Naive thymus-derived CD4-positive, alpha-beta T cell (primary cell): ENCODE data around the gene EPS8. TPM values are rescaled to one million over a fixed set of nuclear protein-coding genes. Genes with fewer than 3 reads are reported as not detected.

Experiments used
- ATAC-seq: fragments of 150-1000 bp; cut with Tn5 transposase; 2 replicates; pipeline ENCODE4 v1.10.0; 2021; ENCODE audit warnings: mild to moderate bottlenecking, moderate library complexity
- CTCF ChIA-PET: fragments of 350-600 bp; sonication (Branson Sonifier 250); formaldehyde crosslinking; loops from one replicate; lab custom pipeline; 2021; ENCODE audit warnings: antibody characterized with exemption; lab: Charles Lee
- POLR2A ChIA-PET: fragments of 350-600 bp; sonication (Branson Sonifier 250); formaldehyde crosslinking; loops from one replicate; lab custom pipeline; 2021; ENCODE audit warnings: antibody characterized with exemption, inconsistent platforms; lab: Charles Lee
- DNase-seq, 9 donors: peaks; one replicate each; pipeline versions ENCODE4 v3.0.0 to v3.0.0-alpha.2; 2020 to 2022; ENCODE audit warnings: mixed read lengths in 1 of 9
- H3K27ac ChIP-seq: one replicate; pipeline ENCODE4 v1.7.0; 2013; ENCODE audit warnings: mild to moderate bottlenecking, low read depth, low read length, moderate library complexity
- H3K27me3 ChIP-seq, 2 donors: one replicate each; pipeline ENCODE4 v1.7.0; 2013; ENCODE audit warnings: low read length in 2 of 2, mild to moderate bottlenecking in 2 of 2, moderate library complexity in 2 of 2; ENCODE audit not compliant: control insufficient read depth in 2 of 2, insufficient read depth in 2 of 2
- H3K36me3 ChIP-seq, 3 experiments: 1 replicate in 2 of 3; 2 replicates in 1 of 3; pipeline ENCODE4 v1.7.0; 2013; ENCODE audit warnings: low read length in 3 of 3, mild to moderate bottlenecking in 3 of 3, moderate library complexity in 1 of 3; ENCODE audit not compliant: insufficient read depth in 3 of 3, control insufficient read depth in 2 of 3
- H3K4me1 ChIP-seq, 2 donors: one replicate each; pipeline ENCODE4 v1.7.0; 2013; ENCODE audit warnings: low read length in 2 of 2, mild to moderate bottlenecking in 2 of 2, moderate library complexity in 1 of 2; ENCODE audit not compliant: control insufficient read depth in 2 of 2, insufficient read depth in 2 of 2
- H3K4me3 ChIP-seq: 2 replicates; pipeline ENCODE4 v1.7.0; 2013; ENCODE audit warnings: mild to moderate bottlenecking, low read length
- H3K9me3 ChIP-seq, 3 experiments: 1 replicate in 2 of 3; 2 replicates in 1 of 3; pipeline ENCODE4 v1.7.0; 2013; ENCODE audit warnings: low read length in 3 of 3; ENCODE audit not compliant: control insufficient read depth in 2 of 3
- H3K27ac Mint-ChIP-seq, 9 donors: one replicate each; pipeline ENCODE4 v1.8.0; 2020 to 2022; ENCODE audit warnings: mixed read lengths in 9 of 9, mild to moderate bottlenecking in 8 of 9, moderate library complexity in 5 of 9, inconsistent platforms in 2 of 9
- H3K27me3 Mint-ChIP-seq, 5 donors: one replicate each; pipeline ENCODE4 v1.8.0; 2021 to 2022; ENCODE audit warnings: mixed read lengths in 5 of 5, mild to moderate bottlenecking in 1 of 5
- H3K36me3 Mint-ChIP-seq, 5 donors: one replicate each; pipeline ENCODE4 v1.8.0; 2020 to 2022; ENCODE audit warnings: mixed read lengths in 5 of 5, mild to moderate bottlenecking in 3 of 5, inconsistent platforms in 1 of 5
- H3K4me1 Mint-ChIP-seq, 7 donors: one replicate each; pipeline ENCODE4 v1.8.0; 2020 to 2022; ENCODE audit warnings: mixed read lengths in 7 of 7, mild to moderate bottlenecking in 3 of 7, inconsistent platforms in 1 of 7
- H3K4me3 Mint-ChIP-seq, 10 donors: one replicate each; pipeline ENCODE4 v1.8.0; 2020 to 2022; ENCODE audit warnings: mild to moderate bottlenecking in 10 of 10, mixed read lengths in 10 of 10, moderate library complexity in 6 of 10, inconsistent platforms in 2 of 10
- H3K9me3 Mint-ChIP-seq, 11 donors: one replicate each; pipeline ENCODE4 v1.8.0; 2020 to 2022; ENCODE audit warnings: mixed read lengths in 11 of 11, mild to moderate bottlenecking in 4 of 11, inconsistent platforms in 1 of 11, moderate library complexity in 1 of 11
- intact Hi-C, 2 donors: fragments of 100-400 bp; cut with micrococcal nuclease; formaldehyde crosslinking; loops; one replicate each; pipeline ENCODE4 v1.15.1; 2023
- polyA plus RNA-seq, 2 donors: library from polyadenylated mRNA; unstranded; fragments of 300-500 nt; fragmentation: Illumina TruSeq; gene quantifications; one replicate each; pipeline ENCODE4 v1.2.3, GENCODE V29; 2021
- total RNA-seq, 6 experiments: library from RNA in 5 of 6; stranded (reverse) in 5 of 6; gene quantifications; 1 replicate in 5 of 6; 2 replicates in 1 of 6; pipeline ENCODE4 v1.2.3 and lab custom pipeline; 2021 to 2026

The EPS8 gene
- total and polyA plus RNA-seq, 7 experiments from 2014 or later = 1.9 to 3.1 (median 2.5) TPM

- Histone ChIP-seq H3K27ac (no peak overlapping the region), H3K4me1 (no peaks in the 10 kb centered on the region), H3K4me3 (no peak overlapping the region), H3K9me3 (no peaks in the 10 kb centered on the region), H3K27me3 (no peaks in the 10 kb centered on the region), H3K36me3 (no peaks in the 10 kb centered on the region)
- H3K27me3 Mint-ChIP-seq = peaks cover 0 to 25% (median 17%) of the 10 kb centered on the region in 5 donors
- intact Hi-C loops = no loop called here
- DNase-seq (no peak), ATAC-seq (no peak)
- ChIA-PET POLR2A (no interaction called here), CTCF (no interaction called here)
- no peak overlapping the region for H3K4me3 Mint-ChIP-seq
- no peaks in the 10 kb centered on the region for H3K4me1 Mint-ChIP-seq
- H3K36me3 Mint-ChIP-seq = no peaks in the 10 kb centered on the region
- peaks cover 0 to 1% (median 0%) of the 10 kb centered on the region in 11 donors for H3K9me3 Mint-ChIP-seq
- no peak overlapping the region for H3K27ac Mint-ChIP-seq
These were observed 11.1 kb upstream of the EPS8 start for GRCh38 chr12:15800278-15800677.

GRCh38 chr12:15797818-15798217 is 8.6 kb upstream of the EPS8 start:
- no peaks in the 10 kb centered on the region for H3K9me3 ChIP-seq
- intact Hi-C loops = no loop called here
- Mint-ChIP-seq H3K9me3 (peaks cover 0 to 4% (median 0%) of the 10 kb centered on the region in 11 donors), H3K4me3 (no peak overlapping the region), H3K4me1 (no peaks in the 10 kb centered on the region), H3K36me3 (no peaks in the 10 kb centered on the region), H3K27ac (no peak overlapping the region), H3K27me3 (peaks cover 0 to 39% (median 30%) of the 10 kb centered on the region in 5 donors)
- ChIA-PET CTCF (interaction anchor here (1.6 kb wide), 1 partner anchor 9 kb away, joined by 5 read pairs; the partner anchor contains the start of gene EPS8), POLR2A (no interaction called here)
- no peaks in the 10 kb centered on the region for H3K4me1 ChIP-seq
- ATAC-seq (no peak), DNase-seq (no peak)
- no peak overlapping the region for H3K4me3 ChIP-seq
- no peaks in the 10 kb centered on the region for H3K36me3 ChIP-seq
- no peak overlapping the region for H3K27ac ChIP-seq
- H3K27me3 ChIP-seq = peaks cover 0 to 5% of the 10 kb centered on the region in 2 donors

- no peaks in the 10 kb centered on the region for H3K4me1 ChIP-seq
- H3K9me3 ChIP-seq = no peaks in the 10 kb centered on the region
- DNase-seq (no peak), ATAC-seq (no peak)
- Mint-ChIP-seq H3K4me1 (no peaks in the 10 kb centered on the region), H3K27ac (no peak overlapping the region), H3K36me3 (no peaks in the 10 kb centered on the region), H3K4me3 (no peak overlapping the region), H3K27me3 (peaks cover 0 to 51% (median 28%) of the 10 kb centered on the region in 5 donors), H3K9me3 (peaks cover 0 to 4% (median 0%) of the 10 kb centered on the region in 11 donors)
- no peaks in the 10 kb centered on the region for H3K36me3 ChIP-seq
- no peak overlapping the region for H3K4me3 ChIP-seq
- H3K27ac ChIP-seq = no peak overlapping the region
- ChIA-PET POLR2A (interaction anchor here (0.7 kb wide), 1 partner anchor 919 kb away, joined by 5 read pairs; no protein-coding TSS in a partner anchor), CTCF (interaction anchor here (0.9 kb wide), 1 partner anchor 208 kb away, joined by 4 read pairs; no protein-coding TSS in a partner anchor)
- peaks cover 0 to 5% of the 10 kb centered on the region in 2 donors for H3K27me3 ChIP-seq
- intact Hi-C loops = no loop called here
These were observed 7.4 kb upstream of the EPS8 start for GRCh38 chr12:15796493-15797141.

- Mint-ChIP-seq H3K27ac (no peak overlapping the region), H3K36me3 (no peaks in the 10 kb centered on the region), H3K4me1 (peaks cover 4 to 6% (median 4%) of the 10 kb centered on the region in 7 donors), H3K27me3 (peaks cover 0 to 67% (median 30%) of the 10 kb centered on the region in 5 donors), H3K9me3 (peaks cover 0 to 4% (median 0%) of the 10 kb centered on the region in 11 donors), H3K4me3 (no peak overlapping the region)
- ChIA-PET CTCF (no interaction called here), POLR2A (no interaction called here)
- intact Hi-C loops = no loop called here
- no peak overlapping the region for H3K27ac ChIP-seq
- no peaks in the 10 kb centered on the region for H3K9me3 ChIP-seq
- DNase-seq = no peak
- H3K36me3 ChIP-seq = no peaks in the 10 kb centered on the region
- ATAC-seq = no peak
- no peaks in the 10 kb centered on the region for H3K4me1 ChIP-seq
- no peak overlapping the region for H3K4me3 ChIP-seq
- peaks cover 0 to 5% of the 10 kb centered on the region in 2 donors for H3K27me3 ChIP-seq
These were observed 5.6 kb upstream of the EPS8 start for GRCh38 chr12:15794836-15795235.

GRCh38 chr12:15794196-15794595 is 5.0 kb upstream of the EPS8 start:
- H3K27ac ChIP-seq = no peak overlapping the region
- Mint-ChIP-seq H3K27me3 (peaks cover 0 to 64% (median 29%) of the 10 kb centered on the region in 5 donors), H3K9me3 (peaks cover 0 to 4% (median 0%) of the 10 kb centered on the region in 11 donors)

GRCh38 chr12:15788233-15789219 is 662 bp downstream of the EPS8 start:
- Mint-ChIP-seq H3K27me3 (peaks cover 27 to 73% (median 48%) of the 10 kb centered on the region in 5 donors), H3K9me3 (peaks cover 0 to 3% (median 0%) of the 10 kb centered on the region in 11 donors)

More at GRCh38 chr12:15794196-15794595, 5.0 kb upstream of the EPS8 start:
- no peak overlapping the region for H3K4me3 Mint-ChIP-seq
- no peaks in the 10 kb centered on the region for H3K4me1 ChIP-seq
- POLR2A ChIA-PET = no interaction called here
- H3K27ac Mint-ChIP-seq = no peak overlapping the region
- H3K36me3 ChIP-seq = no peaks in the 10 kb centered on the region
- no peaks in the 10 kb centered on the region for H3K9me3 ChIP-seq
- H3K36me3 Mint-ChIP-seq = no peaks in the 10 kb centered on the region
- CTCF ChIA-PET = no interaction called here
- H3K27me3 ChIP-seq = peaks cover 0 to 5% of the 10 kb centered on the region in 2 donors
- DNase-seq (no peak), ATAC-seq (no peak)
- H3K4me3 ChIP-seq = no peak overlapping the region
- intact Hi-C loops = no loop called here
- H3K4me1 Mint-ChIP-seq = peaks cover 4 to 8% (median 6%) of the 10 kb centered on the region in 7 donors

More at GRCh38 chr12:15788233-15789219, 662 bp downstream of the EPS8 start:
- H3K9me3 ChIP-seq = no peaks in the 10 kb centered on the region
- peak in 6 of 9 donors; percentile 17 to 26 (median 19) for DNase-seq
- intact Hi-C loops = loop anchor here (1.0 to 10.0 kb wide), 13 partner anchors 68 to 1531 kb away; partner anchors contain the start of genes STRAP (in 2 of the 2), ATF7IP (in 1 of the 2), C12orf60 (in 1 of the 2) and WBP11 (in 1 of the 2)
- H3K27me3 ChIP-seq = peaks cover 0 to 11% of the 10 kb centered on the region in 2 donors
- Mint-ChIP-seq H3K36me3 (no peaks in the 10 kb centered on the region), H3K27ac (peak overlapping the region in 7 of 9 donors; percentile 2 to 78 (median 53)), H3K4me3 (peak overlapping the region; percentile 91 to 99 (median 96)), H3K4me1 (peaks cover 10 to 17% (median 15%) of the 10 kb centered on the region in 7 donors)
- peak overlapping the region; percentile 63 for H3K27ac ChIP-seq
- POLR2A ChIA-PET = interaction anchor here (1.1 to 2.1 kb wide), 4 partner anchors 22 to 255 kb away, joined by 3 to 7 read pairs (median 4); partner anchors contain the start of genes DERA and STRAP
- H3K36me3 ChIP-seq = no peaks in the 10 kb centered on the region
- H3K4me1 ChIP-seq = peaks cover 0 to 7% of the 10 kb centered on the region in 2 donors
- peak; percentile 18 for ATAC-seq
- CTCF ChIA-PET = interaction anchor here (1.3 to 1.9 kb wide), 4 partner anchors 8 to 256 kb away, joined by 3 to 5 read pairs (median 4); no protein-coding TSS in a partner anchor
- peak overlapping the region; percentile 78 for H3K4me3 ChIP-seq
